SK-N-MC (cell line): Measurements from ENCODE around the gene TMEM82.

Source experiments
- EZH2 ChIP-seq: fragments of 200-600 bp; sonication (generic); IDR thresholded peaks from one replicate; pipeline ENCODE4 v1.6.1; 2017; ENCODE audit warnings: antibody characterized with exemption
- POLR2AphosphoS5 ChIP-seq: IDR thresholded peaks from 2 replicates; pipeline ENCODE4 v1.6.1; 2012; ENCODE audit warnings: mild to moderate bottlenecking, low read depth, low read length, borderline replicate concordance

- no peak for TF ChIP-seq POLR2AphosphoS5
- no peak for TF ChIP-seq EZH2
Measured at GRCh38 chr1:15727021-15727420, 15.3 kb upstream of the TMEM82 start.
